Stomach (tissue), 4 donors: ENCODE measurements around the gene ZNF580.

Experiments used
- CTCF ChIP-seq, 7 experiments: fragments of 450-650 bp in 4 of 7; fragments of 200-600 bp in 3 of 7; sonication (generic) in 3 of 7; IDR thresholded peaks; one replicate each; pipeline ENCODE4 v1.5.1; 2016 to 2019; ENCODE audit warnings: antibody characterized with exemption in 7 of 7, control low read depth in 2 of 7, mild to moderate bottlenecking in 1 of 7
- EP300 ChIP-seq: sonication (generic); formaldehyde crosslinking; IDR thresholded peaks from one replicate; pipeline ENCODE4 v1.6.1; 2017; ENCODE audit warnings: antibody characterized with exemption
- POLR2A ChIP-seq, 4 donors: fragments of 450-650 bp; IDR thresholded peaks; one replicate each; pipeline ENCODE4 v1.6.1; 2016; ENCODE audit warnings: antibody characterized with exemption in 4 of 4, control low read depth in 2 of 4, mild to moderate bottlenecking in 1 of 4, moderate library complexity in 1 of 4
- POLR2AphosphoS5 ChIP-seq, 3 donors: sonication (generic); formaldehyde crosslinking; IDR thresholded peaks; one replicate each; pipeline ENCODE4 v1.6.1; 2016; ENCODE audit warnings: antibody characterized with exemption in 3 of 3

GRCh38 chr19:55659822-55660221 is 19.0 kb downstream of the ZNF580 start:
- no peak for TF ChIP-seq CTCF (IDR thresholded peaks at IDR 0.05)
- no peak for TF ChIP-seq POLR2A (IDR thresholded peaks at IDR 0.05)
- no peak for TF ChIP-seq POLR2AphosphoS5 (IDR thresholded peaks at IDR 0.05)
- no peak for TF ChIP-seq EP300
